K562 (cell line): ENCODE results near the gene IDH3G. TPM values are rescaled to one million over a fixed set of nuclear protein-coding genes. Genes with fewer than 3 reads are reported as not detected.

Experiments
- CREM ChIP-seq: IDR thresholded peaks from 2 replicates; pipeline ENCODE4 v1.6.1; 2014; ENCODE audit warnings: antibody characterized with exemption, low read depth
- CTCF ChIP-seq, 3 experiments: IDR thresholded peaks in 2 of 3; conservative IDR thresholded peaks in 1 of 3; 2 replicates each; pipeline ENCODE4 v1.5.1; 2011 to 2012; ENCODE audit warnings: low read length in 3 of 3, mild to moderate bottlenecking in 3 of 3, control low read depth in 2 of 3, improper control_type of control experiment in 1 of 3, inconsistent platforms in 1 of 3, low read depth in 1 of 3, mixed read lengths in 1 of 3, moderate library complexity in 1 of 3; ENCODE audit not compliant: insufficient read depth in 2 of 3
- E2F6 ChIP-seq, 2 experiments: IDR thresholded peaks; 2 replicates each; pipeline ENCODE4 v1.6.1; 2011; ENCODE audit warnings: borderline replicate concordance in 1 of 2, control low read depth in 1 of 2, low read depth in 1 of 2, low read length in 1 of 2, mild to moderate bottlenecking in 1 of 2, mixed read lengths in 1 of 2, moderate library complexity in 1 of 2; ENCODE audit not compliant: insufficient read depth in 1 of 2, insufficient read length in 1 of 2, poor library complexity in 1 of 2, severe bottlenecking in 1 of 2; ENCODE audit errors: extremely low read depth in 1 of 2
- L3MBTL2 ChIP-seq: fragments of 450-650 bp; IDR thresholded peaks from 2 replicates; pipeline ENCODE4 v1.6.1; 2016; ENCODE audit warnings: mild to moderate bottlenecking, moderate library complexity
- NCOA6 ChIP-seq: fragments of 450-650 bp; IDR thresholded peaks from 2 replicates; pipeline ENCODE4 v1.6.1; 2017; ENCODE audit warnings: mild to moderate bottlenecking
- NRF1 ChIP-seq, 2 experiments: fragments of 450-650 bp; IDR thresholded peaks in 1 of 2; conservative IDR thresholded peaks in 1 of 2; 2 replicates each; pipeline ENCODE4 v1.6.1; 2014; ENCODE audit warnings: mild to moderate bottlenecking in 2 of 2
- RFX1 ChIP-seq: fragments of 450-650 bp; IDR thresholded peaks from 2 replicates; pipeline ENCODE4 v1.6.1; 2016; ENCODE audit warnings: mild to moderate bottlenecking, moderate library complexity
- SMC3 ChIP-seq: conservative IDR thresholded peaks from 2 replicates; pipeline ENCODE4 v1.6.1; 2011; ENCODE audit warnings: low read depth, low read length, improper control_type of control experiment; ENCODE audit not compliant: insufficient read depth
- TAF9B ChIP-seq: fragments of 450-650 bp; IDR thresholded peaks from 2 replicates; pipeline ENCODE4 v1.6.1; 2018; ENCODE audit warnings: mild to moderate bottlenecking; ENCODE audit not compliant: partially characterized antibody
- ZBTB5 ChIP-seq: fragments of 450-650 bp; IDR thresholded peaks from 2 replicates; pipeline ENCODE4 v1.6.1; 2017; ENCODE audit warnings: antibody characterized with exemption
- ZNF696 ChIP-seq: fragments of 250-450 bp; sonication (Bioruptor Pico); conservative IDR thresholded peaks from 2 replicates; pipeline ENCODE4 v1.4.0; 2020; ENCODE audit warnings: mild to moderate bottlenecking, moderate library complexity
- ZNF699 ChIP-seq: fragments of 250-450 bp; sonication (Bioruptor Pico); IDR thresholded peaks from 2 replicates; pipeline ENCODE4 v1.8.0; 2021; ENCODE audit warnings: mild to moderate bottlenecking, moderate library complexity; ENCODE audit not compliant: insufficient replicate concordance
- polyA plus RNA-seq, 8 experiments: library from polyadenylated mRNA; depleted of rRNA in 4 of 8; stranded (reverse) in 5 of 8; unstranded in 3 of 8; fragments of >200 nt; fragmentation: Nextera tagmentation in 2 of 8; fragmentation: Illumina TruSeq in 1 of 8; extraction: Ambion mirVana in 2 of 8; extraction: Trizol in 1 of 8; gene quantifications; 2 replicates each; pipeline versions ENCODE4 v1.2.1 to v1.2.3, GENCODE V29; 2011 to 2014; ENCODE audit warnings: inconsistent platforms in 1 of 8, missing spikeins in 1 of 8
- total RNA-seq, 7 experiments: library from RNA; depleted of rRNA in 6 of 7; stranded (reverse); fragments of >200 nt in 6 of 7; fragmentation: Illumina TruSeq in 2 of 7; extraction: Trizol in 2 of 7; gene quantifications; 2 replicates each; pipeline versions ENCODE4 v1.2.1 to v1.2.3, GENCODE V29; 2011 to 2021; ENCODE audit warnings: low replicate concordance in 1 of 7

IDH3G gene
- total and polyA plus RNA-seq, 9 of the 15 experiments (the other 6 are each of a cell fraction or from before 2014, with no cell fraction given) = 24.3 to 72.5 (median 37.9) TPM

- TF ChIP-seq ZNF699 (CRISPR knock-in tag) (no peak), ZNF696 (CRISPR knock-in tag) (no peak), E2F6 (IDR thresholded peaks at IDR 0.05; ENCODE audit: borderline replicate concordance in 1 of 2, extremely low read depth in 1 of 2, insufficient read depth in 1 of 2, insufficient read length in 1 of 2, low read depth in 1 of 2, low read length in 1 of 2, poor library complexity in 1 of 2, severe bottlenecking in 1 of 2) (peak; percentile 17 to 64), CREM (0 out of 2 replicates have a peak, but pooled peaks have one; percentile 25), SMC3 (0 out of 2 replicates have a peak, but pooled peaks have one; percentile 19), NCOA6 (no peak), RFX1 (peak; percentile 56; the same call in 1 of the 2 replicates), ZBTB5 (no peak), CTCF (IDR thresholded peaks at IDR 0.05 in 2 of 3, conservative IDR thresholded peaks at IDR 0.05 in 1 of 3; ENCODE audit: insufficient read depth in 2 of 3, low read depth in 1 of 3, low read length in 3 of 3) (peak; percentile 31 to 48 (median 45)), NRF1 (conservative IDR thresholded peaks at IDR 0.05 in 1 of 2, IDR thresholded peaks at IDR 0.05 in 1 of 2) (peak; percentile 37 to 43; a peak in 2 of 4 replicates), TAF9B (no peak), L3MBTL2 (peak; percentile 50)
Observed at GRCh38 chrX:153816831-153817690, 22.9 kb upstream of the IDH3G start (continued).
